Right forelimb (tissue), 1 donor: Measurements from ENCODE around the gene PLD2.
"Not testable (repeated sequence)": the region's sequence is repeated elsewhere in the genome, so short reads cannot be mapped to it uniquely, and the experiment has no call there.

Source experiments
- DNase-seq: peaks from one replicate; pipeline ENCODE4 v3.0.0-alpha.2; 2018

The PLD2 gene

GRCh38 chr17:4795168-4795567, 11.8 kb upstream of the PLD2 start:
- no peak for DNase-seq

GRCh38 chr17:4796552-4796920, 10.4 kb upstream of the PLD2 start:
- peak; percentile 54 for DNase-seq

GRCh38 chr17:4800462-4801196, 6.3 kb upstream of the PLD2 start:
- no peak for DNase-seq

GRCh38 chr17:4802228-4802627, 4.7 kb upstream of the PLD2 start, which contains the start of gene C17orf114:
Gene C17orf114 (minus strand): TSS chr17:4802328.
- DNase-seq: no peak

GRCh38 chr17:4806456-4806776, 536 bp upstream of the PLD2 start:
- DNase-seq: peak; percentile 51

- no peak for DNase-seq
Observed at GRCh38 chr17:4807605-4808377, 839 bp downstream of the PLD2 start.

- peak; percentile 52 for DNase-seq
Observed at GRCh38 chr17:4808378-4808767, 1.4 kb downstream of the PLD2 start.

GRCh38 chr17:4810696-4811290, 3.8 kb downstream of the PLD2 start:
- no peak for DNase-seq

GRCh38 chr17:4811471-4811870, 4.5 kb downstream of the PLD2 start:
- DNase-seq: no peak

- DNase-seq: no peak
Observed at GRCh38 chr17:4812690-4813089, 5.7 kb downstream of the PLD2 start.

GRCh38 chr17:4815043-4815675, 8.2 kb downstream of the PLD2 start:
- no peak for DNase-seq

- DNase-seq: no peak
Observed at GRCh38 chr17:4816826-4817225, 9.9 kb downstream of the PLD2 start.

GRCh38 chr17:4818276-4818675, 11.3 kb downstream of the PLD2 start:
- DNase-seq: no peak

GRCh38 chr17:4822835-4823234, 15.9 kb downstream of the PLD2 start:
- no peak for DNase-seq

- DNase-seq: no peak
Observed at GRCh38 chr17:4823373-4824089, 16.6 kb downstream of the PLD2 start.

GRCh38 chr17:4827399-4827798, 20.4 kb downstream of the PLD2 start:
- no peak for DNase-seq

- not testable (repeated sequence) for DNase-seq
Observed at GRCh38 chr17:4832829-4833177, 25.9 kb downstream of the PLD2 start.

GRCh38 chr17:4833178-4833940, 26.4 kb downstream of the PLD2 start, which contains the start of gene MINK1:
Gene MINK1 (plus strand): TSS chr17:4833340. CDS start chr17:4833584, 244 bp downstream.
- peak; percentile 91 for DNase-seq

GRCh38 chr17:4833941-4834680, 27.2 kb downstream of the PLD2 start:
- peak; percentile 59 for DNase-seq

- DNase-seq: no peak
Observed at GRCh38 chr17:4834681-4835020, 27.7 kb downstream of the PLD2 start.

- DNase-seq: no peak
Observed at GRCh38 chr17:4836221-4836620, 29.3 kb downstream of the PLD2 start.
